GM19239 (cell line): Measurements from ENCODE around the gene ATP8B4.

ENCODE experiments used
- DNase-seq: peaks from one replicate; pipeline ENCODE4 v3.0.0; 2011; ENCODE audit warnings: low spot score; ENCODE audit not compliant: insufficient read length
- FAIRE-seq: peaks from 2 replicates; lab custom pipeline; 2011; peaks lifted over from hg19 to GRCh38; lab: Jason Lieb, UNC

ATP8B4 gene

DNA sequence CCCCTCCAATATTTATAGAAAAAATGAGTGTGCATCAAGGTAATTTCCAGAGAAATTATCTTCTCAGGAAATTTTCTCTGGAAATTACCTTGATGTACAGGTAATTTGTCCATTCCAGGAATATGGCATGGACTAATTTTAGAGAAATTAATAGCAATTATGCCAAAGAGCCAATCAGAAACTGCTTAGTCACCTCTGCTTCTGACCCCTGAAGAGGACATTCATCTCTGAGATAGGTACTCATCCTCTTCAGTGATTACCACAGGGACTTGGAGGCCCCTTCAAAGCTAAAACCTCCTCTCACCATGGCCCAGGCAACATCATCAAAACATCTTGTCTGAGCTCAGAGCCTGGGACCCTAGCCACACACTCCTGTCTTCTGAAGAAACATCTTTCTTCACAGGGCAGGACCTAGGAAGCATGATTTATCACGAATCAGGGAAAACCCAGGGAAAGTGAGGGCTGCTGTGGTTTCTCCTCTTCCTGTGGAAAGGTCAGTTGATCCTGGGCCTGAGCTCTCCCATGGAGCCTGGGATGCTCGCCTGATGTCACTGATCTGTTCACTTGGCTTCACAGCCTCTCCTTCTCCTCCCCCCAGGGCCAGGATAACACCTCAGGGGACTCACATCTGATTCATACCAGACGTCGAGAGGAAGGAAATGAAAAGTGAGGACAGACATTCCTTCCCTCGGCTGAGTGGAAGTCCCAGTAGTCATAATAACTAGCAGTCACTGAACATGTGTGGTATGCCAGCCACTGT is 287.6 kb downstream of the ATP8B4 start:
- no peak for FAIRE-seq
- no peak for DNase-seq

DNA sequence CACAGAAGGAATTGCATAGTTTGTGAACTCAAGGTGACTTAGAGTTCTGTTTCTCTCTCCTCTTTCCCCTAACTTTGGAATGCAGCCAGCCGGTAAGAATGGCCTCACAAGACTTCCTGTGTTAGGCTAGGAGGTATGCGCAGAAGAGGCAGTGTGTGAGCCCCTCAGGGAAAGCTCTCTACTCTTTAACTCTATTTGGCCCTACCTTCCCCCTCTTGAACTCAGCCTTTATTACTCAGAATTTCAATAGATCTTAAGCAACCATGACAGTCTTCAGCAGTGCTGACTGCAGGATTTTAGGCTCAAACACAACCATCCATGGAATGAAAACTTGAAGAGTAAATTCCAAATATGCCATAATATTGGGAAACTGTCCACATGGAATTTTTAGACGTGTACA is 288.6 kb downstream of the ATP8B4 start:
- DNase-seq = no peak
- FAIRE-seq = no peak

DNA sequence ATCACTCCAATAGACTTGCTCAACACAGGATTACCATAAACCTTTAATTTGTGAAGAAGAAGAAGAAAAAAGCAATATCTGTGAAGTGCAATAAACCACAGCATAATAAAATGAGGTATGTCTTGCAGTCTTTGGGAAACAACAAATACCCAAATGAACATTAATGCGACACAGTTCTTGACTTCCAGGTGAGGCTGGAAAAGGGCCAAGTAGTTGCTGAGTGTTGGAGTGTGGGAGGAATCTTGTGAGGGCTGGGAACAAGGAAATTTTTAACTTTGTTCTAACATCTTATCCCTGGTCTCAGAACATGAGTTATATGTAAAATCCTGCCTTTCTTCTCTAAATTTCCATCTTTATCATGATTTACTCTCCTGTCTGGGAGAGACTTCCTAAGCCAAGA is 291.7 kb downstream of the ATP8B4 start:
- FAIRE-seq = no peak
- no peak for DNase-seq

DNA sequence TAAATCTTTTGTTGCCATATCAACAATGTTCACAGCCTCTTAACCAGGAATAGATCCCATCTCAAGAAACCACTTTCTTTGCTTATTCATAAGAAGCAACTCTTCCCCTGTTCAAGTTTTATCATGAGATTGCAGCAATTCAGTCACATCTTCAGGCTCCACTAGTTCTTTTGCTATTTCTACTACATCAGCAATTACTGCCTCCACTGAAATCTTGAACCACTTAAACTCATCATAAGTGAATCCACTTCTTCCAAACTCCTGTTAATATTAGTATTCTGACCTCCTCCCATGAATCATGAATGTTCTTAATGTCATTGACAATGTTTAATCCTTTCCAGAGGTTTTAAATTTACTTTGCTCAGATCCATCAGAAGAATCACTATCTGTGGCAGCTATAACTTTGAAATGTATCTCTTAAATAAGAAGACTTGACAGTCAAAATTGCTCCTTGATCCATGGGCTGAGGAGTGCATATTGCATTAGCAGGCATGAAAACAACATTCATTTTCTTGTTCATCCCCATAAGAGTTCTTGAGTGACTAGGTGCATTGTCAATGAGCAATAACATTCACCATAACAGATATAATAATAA is 292.3 kb downstream of the ATP8B4 start:
- DNase-seq = no peak
- no peak for FAIRE-seq

DNA sequence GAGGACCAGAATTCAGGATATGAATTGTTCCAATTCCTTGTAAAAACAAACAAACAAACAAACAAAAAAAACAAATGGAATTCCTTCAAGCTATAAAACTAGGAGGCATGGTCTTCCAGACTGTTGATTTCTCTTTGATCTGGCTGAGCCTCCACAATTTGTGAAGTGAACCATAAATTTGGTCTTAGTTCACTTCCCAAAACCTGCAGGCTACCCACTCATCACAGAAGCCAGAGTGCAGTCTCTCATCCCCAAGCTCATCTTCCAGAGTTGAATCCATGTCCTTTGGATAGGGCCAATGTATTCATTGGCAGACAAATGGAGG is 294.3 kb downstream of the ATP8B4 start:
- FAIRE-seq = no peak
- DNase-seq = no peak

DNA sequence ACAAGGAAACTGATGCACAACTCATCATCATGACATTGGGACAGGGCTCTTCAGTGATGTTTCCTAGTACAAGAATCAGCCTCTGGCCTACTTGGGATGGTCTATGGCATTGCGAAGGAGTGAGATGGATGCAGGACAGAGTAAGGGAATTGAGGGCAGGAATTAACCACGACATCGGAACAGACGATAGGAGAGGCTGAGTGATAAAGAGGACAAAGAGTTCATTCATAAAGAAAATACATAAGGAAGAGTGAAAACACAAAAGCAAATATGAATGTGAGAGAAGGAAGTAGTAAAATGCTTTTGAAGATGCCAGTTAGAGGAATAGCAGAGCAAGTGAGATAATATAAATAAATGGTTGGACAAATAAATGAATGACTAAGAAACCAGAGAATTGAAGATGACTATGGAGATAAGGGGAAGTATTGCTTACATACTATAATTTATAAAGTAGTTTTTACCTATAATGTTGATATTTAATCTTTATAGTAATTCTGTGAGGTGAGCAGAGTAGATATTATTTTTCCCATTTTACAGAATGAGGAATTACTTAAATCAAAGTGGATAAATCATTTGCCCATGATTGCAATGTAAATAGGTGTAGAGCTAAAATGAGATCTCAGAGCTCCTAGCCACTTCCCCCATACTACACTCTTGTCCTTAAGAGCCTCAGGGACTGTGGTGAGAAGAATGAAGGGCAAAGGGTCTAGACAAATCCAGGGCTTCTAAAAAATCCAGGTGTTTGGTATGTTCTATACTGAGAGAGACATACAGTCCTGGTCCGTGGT is 294.9 kb downstream of the ATP8B4 start:
- no peak for FAIRE-seq

DNA sequence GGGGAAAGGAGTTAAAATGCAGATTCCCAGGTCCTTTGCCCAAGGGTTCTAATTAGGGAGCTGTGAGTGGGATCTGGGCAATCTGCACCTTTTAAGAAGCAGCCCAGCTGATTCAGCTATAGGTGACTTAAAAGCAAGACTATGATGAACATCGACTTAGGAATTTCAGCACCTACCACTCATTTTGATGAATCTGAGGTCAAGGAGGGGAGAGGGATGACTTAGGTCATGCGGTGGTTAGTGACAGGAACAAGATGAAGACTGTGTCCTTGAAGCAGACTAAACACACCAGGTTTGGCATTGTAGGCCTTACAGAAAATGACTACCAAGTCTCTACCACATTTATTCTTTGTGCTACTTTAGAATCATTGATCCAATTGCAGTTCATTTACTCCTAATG is 301.9 kb downstream of the ATP8B4 start:
- no peak for FAIRE-seq
- no peak for DNase-seq

More for the DNA sequence above, 294.9 kb downstream of the ATP8B4 start:
- DNase-seq = no peak

DNA sequence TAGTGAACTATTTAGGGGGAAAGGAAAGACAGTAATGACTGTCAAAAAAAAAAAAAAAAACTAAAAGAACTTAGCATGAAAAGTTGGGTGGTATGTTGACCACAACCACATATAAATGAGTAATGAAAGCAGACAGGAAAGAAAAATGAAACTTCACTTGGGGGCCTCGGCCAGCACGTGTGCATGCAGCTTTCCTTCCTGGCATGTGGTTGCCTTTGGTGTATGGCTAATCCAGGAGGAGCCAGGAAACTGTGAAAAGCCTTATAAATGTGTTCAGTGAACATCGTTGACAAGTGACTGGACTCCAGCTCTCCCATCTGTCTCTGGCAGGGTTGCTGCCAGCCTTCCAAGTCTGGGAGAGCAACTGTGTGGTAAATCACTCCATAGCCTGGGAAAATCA is 303.1 kb downstream of the ATP8B4 start:
- peak; percentile 19 for DNase-seq
- peak; percentile 86 for FAIRE-seq

DNA sequence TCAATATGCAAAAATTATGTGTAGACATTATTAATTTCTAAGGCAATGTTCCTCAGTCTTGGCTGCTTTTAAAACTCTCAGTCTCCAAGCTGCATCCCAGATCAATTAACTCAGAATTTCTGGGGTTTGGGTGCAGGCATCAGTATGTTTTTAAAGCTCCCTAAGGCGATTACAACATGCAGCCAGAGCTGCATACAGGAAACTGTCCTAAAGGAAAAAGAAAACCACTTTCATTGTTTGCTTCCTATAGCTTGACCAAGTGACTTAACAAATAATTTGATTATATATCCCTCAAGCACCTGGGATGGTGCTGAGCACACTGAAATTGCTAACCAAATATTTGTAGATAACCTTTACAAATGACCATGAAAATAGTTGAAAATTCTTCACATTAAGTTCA is 303.5 kb downstream of the ATP8B4 start:
- FAIRE-seq (no peak), DNase-seq (no peak)

DNA sequence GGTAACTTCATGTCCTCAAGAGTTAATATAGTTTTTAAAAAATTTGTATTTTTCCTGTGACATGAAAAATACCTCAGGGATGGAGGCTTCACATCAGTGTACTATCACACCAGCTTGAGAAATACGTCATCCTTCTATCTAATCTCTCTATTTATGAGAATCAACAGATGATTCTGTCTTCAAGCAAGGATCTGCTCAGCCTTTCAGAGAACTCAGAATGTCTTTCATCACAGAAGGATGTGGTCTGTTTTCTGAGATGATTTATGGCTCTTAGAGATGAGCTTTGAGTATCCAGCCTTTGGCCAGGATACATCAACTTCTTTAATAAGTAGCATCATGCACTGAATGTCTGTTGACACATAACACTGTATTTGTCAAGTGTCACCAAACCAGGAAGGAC is 304.3 kb downstream of the ATP8B4 start:
- DNase-seq = no peak
- peak; percentile 55 for FAIRE-seq

DNA sequence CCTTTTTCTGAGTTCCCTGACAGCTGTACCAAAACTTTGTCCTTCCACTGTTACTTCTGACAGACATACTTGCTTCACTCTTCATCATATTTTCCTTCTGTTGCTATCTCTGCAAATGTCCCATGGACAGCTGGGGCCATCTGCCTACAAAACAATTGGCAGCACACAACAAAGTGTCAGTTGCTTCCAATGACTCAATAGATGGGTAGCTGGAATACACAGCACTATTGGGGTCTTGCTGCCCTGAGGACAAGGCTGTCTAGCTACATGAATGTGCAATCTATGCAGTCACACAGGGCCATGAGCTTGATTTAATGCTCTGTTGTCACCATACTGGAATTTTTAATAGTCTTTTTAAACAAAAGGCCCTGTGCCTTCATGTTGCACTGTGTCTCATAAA is 305.4 kb downstream of the ATP8B4 start:
- no peak for DNase-seq
- no peak for FAIRE-seq

DNA sequence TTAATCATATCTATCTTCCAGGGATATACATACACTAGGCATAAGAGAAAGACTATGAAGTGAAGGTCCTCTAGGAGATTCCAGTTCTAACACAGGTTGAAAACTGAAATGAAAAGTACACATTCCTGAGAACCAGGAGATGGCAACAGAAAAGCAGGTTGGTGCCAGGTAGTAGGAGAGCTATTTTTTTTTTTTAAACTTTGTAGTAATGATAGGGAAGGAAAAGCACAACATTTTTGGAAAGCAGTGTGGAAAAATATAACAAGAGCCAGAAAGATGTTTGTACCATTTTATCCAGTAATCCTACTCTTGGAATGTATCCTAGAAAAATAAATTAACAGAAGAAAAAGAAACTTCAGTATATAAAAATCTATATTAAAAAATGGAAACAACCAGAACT is 308.3 kb downstream of the ATP8B4 start:
- DNase-seq (no peak), FAIRE-seq (no peak)

DNA sequence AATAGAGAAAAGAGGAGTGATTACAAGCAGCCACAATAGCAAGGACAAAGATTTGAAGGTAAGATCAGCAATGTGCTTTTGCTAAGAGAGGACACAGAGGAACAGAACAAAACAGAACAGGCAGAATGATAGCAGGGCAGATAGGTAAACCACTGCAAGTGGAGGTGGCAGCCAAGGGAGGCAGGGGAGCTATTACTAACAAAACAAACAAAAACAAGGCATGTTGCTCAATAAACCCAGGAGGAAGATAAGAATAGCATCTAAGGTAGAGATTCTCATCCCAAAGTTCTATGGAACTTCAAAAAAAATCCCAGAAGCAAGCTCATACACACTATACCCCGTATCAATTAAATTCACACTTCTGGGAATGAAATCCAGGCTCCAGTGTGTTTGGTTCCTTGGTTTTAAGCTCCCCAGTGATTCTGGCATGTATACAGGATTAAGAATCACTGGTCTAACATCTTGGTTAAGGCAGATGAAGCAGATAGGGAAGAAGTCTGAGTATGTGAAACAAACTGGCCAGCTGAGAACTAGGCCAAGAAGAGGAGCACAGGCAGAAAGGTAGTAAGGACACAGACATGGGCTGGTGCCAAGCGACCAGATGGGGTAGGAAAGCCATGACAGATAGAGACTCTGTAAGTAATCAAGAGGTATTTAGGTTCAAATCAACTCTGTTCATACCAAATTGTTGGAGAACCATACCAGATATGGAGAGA is 309.0 kb downstream of the ATP8B4 start:
- no peak for FAIRE-seq

DNA sequence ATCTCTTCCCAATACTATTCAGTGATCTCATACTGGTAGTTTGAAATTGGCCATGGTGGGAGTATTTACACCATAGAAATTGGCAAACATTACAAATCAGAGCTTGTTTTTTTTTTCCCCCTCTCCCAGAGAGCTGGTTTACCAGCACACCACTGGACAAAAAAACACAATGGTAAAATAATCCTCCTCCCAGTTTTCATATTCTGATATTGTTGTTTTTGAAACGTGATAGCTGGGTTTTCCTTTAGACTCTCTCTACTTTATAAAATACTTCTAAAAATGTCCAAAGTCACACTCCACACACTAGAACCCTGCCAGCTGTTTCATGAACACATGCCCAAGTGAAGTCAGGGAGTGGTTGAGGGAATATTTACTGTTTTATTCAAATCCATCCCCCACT is 310.7 kb downstream of the ATP8B4 start:
- DNase-seq = no peak
- FAIRE-seq = no peak

More for the DNA sequence above, 309.0 kb downstream of the ATP8B4 start:
- no peak for DNase-seq
